ENCODE measurements around the gene SUMF2. TPM values are rescaled to one million over a fixed set of nuclear protein-coding genes. Genes with fewer than 3 reads are reported as not detected.

Gene SUMF2
- total and polyA plus RNA-seq, 2 of the 13 experiments (the other 11 are each of a cell fraction or from before 2014, with no cell fraction given) = 48.9 to 54.4 TPM

DNA sequence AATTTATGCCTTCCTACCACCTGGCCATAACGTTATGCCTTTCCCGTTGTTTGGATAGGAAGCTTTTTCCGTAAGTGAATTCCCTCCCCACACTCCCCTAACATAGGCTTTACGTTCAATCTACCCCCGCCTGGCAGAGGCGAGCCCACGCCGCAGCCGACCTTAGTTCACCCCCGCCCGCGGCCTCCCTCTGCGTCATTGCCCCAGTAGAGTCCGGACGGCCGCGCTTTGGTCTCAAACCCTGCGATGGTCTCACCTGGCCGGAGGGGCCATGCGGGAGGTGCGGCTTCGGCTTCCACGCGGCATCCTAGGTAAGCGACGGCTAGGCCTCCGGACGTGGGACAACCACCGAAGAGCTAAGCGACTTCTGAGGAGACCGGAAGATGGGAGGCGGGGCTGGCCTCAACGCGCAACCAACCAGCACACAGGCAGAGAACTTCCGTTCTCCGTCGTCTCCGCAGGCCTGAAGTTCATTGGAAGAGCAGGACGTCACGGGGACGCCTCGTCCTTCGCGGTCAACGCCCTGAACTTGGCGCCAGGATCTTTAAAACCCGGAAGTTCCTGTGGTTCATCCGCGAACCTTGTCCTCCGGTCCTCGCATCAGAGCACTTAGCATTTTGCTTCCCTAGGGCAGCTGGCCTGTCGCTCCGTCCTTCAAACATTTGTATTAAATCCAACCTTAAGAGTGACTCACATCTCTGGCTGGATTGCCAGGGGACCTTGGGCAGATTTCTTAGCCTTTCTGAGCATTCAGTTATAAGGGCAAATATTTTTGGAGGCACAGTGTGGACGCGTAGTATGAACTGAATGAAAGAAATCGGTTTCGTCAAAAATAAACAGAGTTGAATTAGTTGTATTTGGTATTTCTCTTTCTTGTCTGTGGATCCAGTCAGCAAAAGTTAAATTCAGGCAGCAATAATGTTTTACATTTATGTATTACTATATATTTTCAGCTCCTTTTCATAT is 42.3 kb downstream of the SUMF2 start, which contains the start of gene CHCHD2 (continued):
- TF ChIP-seq ATF1 (CRISPR knock-in tag; IDR thresholded peaks at IDR 0.05) = peak; percentile 81
- 0 out of 2 replicates have a peak, but pooled peaks have one; percentile 34 for TF ChIP-seq ZNF296 (CRISPR knock-in tag; conservative IDR thresholded peaks at IDR 0.05)
- no peak for TF ChIP-seq NFATC3 (CRISPR knock-in tag; IDR thresholded peaks at IDR 0.05)
- TF ChIP-seq, protein P1, sequence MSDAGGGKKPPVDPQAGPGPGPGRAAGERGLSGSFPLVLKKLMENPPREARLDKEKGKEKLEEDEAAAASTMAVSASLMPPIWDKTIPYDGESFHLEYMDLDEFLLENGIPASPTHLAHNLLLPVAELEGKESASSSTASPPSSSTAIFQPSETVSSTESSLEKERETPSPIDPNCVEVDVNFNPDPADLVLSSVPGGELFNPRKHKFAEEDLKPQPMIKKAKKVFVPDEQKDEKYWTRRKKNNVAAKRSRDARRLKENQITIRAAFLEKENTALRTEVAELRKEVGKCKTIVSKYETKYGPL (CRISPR knock-in tag; IDR thresholded peaks at IDR 0.05) = no peak
- TF ChIP-seq SP140L (CRISPR knock-in tag; IDR thresholded peaks at IDR 0.05; ENCODE audit: borderline replicate concordance) = 0 out of 2 replicates have a peak, but pooled peaks have one; percentile 27
- TF ChIP-seq, protein P2, sequence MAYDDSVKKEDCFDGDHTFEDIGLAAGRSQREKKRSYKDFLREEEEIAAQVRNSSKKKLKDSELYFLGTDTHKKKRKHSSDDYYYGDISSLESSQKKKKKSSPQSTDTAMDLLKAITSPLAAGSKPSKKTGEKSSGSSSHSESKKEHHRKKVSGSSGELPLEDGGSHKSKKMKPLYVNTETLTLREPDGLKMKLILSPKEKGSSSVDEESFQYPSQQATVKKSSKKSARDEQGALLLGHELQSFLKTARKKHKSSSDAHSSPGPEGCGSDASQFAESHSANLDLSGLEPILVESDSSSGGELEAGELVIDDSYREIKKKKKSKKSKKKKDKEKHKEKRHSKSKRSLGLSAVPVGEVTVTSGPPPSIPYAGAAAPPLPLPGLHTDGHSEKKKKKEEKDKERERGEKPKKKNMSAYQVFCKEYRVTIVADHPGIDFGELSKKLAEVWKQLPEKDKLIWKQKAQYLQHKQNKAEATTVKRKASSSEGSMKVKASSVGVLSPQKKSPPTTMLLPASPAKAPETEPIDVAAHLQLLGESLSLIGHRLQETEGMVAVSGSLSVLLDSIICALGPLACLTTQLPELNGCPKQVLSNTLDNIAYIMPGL (CRISPR knock-in tag; IDR thresholded peaks at IDR 0.05; ENCODE audit: borderline replicate concordance in 1 of 2, low read depth in 1 of 2) = peak in 1 of 2 experiments; percentile 79
- TF ChIP-seq, protein P3, sequence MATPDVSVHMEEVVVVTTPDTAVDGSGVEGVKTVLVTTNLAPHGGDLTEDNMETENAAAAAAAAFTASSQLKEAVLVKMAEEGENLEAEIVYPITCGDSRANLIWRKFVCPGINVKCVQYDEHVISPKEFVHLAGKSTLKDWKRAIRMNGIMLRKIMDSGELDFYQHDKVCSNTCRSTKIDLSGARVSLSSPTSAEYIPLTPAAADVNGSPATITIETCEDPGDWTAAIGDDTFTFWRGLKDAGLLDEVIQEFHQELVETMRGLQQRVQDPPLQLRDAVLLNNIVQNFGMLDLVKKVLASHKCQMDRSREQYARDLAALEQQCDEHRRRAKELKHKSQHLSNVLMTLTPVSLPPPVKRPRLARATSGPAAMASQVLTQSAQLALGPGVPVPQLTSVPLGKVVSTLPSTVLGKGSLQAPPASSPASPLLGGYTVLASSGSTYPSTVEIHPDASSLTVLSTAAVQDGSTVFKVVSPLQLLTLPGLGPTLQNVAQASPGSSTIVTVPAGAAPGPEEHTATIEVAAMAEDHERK (CRISPR knock-in tag; IDR thresholded peaks at IDR 0.05; ENCODE audit: low read depth) = peak; percentile 51; the same call in 1 of the 2 replicates
- TF ChIP-seq SRY (CRISPR knock-in tag; IDR thresholded peaks at IDR 0.05) = peak; percentile 80; the same call in 1 of the 2 replicates
- TF ChIP-seq, protein P4, sequence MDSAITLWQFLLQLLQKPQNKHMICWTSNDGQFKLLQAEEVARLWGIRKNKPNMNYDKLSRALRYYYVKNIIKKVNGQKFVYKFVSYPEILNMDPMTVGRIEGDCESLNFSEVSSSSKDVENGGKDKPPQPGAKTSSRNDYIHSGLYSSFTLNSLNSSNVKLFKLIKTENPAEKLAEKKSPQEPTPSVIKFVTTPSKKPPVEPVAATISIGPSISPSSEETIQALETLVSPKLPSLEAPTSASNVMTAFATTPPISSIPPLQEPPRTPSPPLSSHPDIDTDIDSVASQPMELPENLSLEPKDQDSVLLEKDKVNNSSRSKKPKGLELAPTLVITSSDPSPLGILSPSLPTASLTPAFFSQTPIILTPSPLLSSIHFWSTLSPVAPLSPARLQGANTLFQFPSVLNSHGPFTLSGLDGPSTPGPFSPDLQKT (CRISPR knock-in tag; IDR thresholded peaks at IDR 0.05; ENCODE audit: borderline replicate concordance) = no peak
- TF ChIP-seq, protein P5, sequence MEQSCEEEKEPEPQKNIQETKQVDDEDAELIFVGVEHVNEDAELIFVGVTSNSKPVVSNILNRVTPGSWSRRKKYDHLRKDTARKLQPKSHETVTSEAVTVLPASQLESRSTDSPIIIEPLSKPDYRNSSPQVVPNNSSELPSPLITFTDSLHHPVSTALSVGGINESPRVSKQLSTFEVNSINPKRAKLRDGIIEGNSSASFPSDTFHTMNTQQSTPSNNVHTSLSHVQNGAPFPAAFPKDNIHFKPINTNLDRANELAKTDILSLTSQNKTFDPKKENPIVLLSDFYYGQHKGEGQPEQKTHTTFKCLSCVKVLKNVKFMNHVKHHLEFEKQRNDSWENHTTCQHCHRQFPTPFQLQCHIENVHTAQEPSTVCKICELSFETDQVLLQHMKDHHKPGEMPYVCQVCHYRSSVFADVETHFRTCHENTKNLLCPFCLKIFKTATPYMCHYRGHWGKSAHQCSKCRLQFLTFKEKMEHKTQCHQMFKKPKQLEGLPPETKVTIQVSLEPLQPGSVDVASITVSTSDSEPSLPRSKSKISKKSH (CRISPR knock-in tag; IDR thresholded peaks at IDR 0.05; ENCODE audit: borderline replicate concordance) = no peak
- TF ChIP-seq ZSCAN20 (CRISPR knock-in tag; IDR thresholded peaks at IDR 0.05; ENCODE audit: borderline replicate concordance) = no peak
- peak; percentile 95 for TF ChIP-seq CBFB (CRISPR knock-in tag; IDR thresholded peaks at IDR 0.05)
- TF ChIP-seq ZNF557 (CRISPR knock-in tag; IDR thresholded peaks at IDR 0.05) = no peak
- peak; percentile 91 for TF ChIP-seq KDM2A (CRISPR knock-in tag; IDR thresholded peaks at IDR 0.05; ENCODE audit: borderline replicate concordance, low read depth)
- TF ChIP-seq AGO2 (optimal IDR thresholded peaks at IDR 0.05; ENCODE audit: low read depth, low read length) = peak; percentile 57
- TF ChIP-seq ATAD3A (CRISPR knock-in tag; IDR thresholded peaks at IDR 0.05) = no peak
- TF ChIP-seq ZNF7 (CRISPR knock-in tag; IDR thresholded peaks at IDR 0.05) = peak; percentile 32; the same call in 1 of the 2 replicates
- peak; percentile 60; the same call in 1 of the 2 replicates for TF ChIP-seq ZZZ3 (CRISPR knock-in tag; IDR thresholded peaks at IDR 0.05; ENCODE audit: borderline replicate concordance)

Data from HepG2 (cell line).